ENCODE data around the gene CSGALNACT2. TPM values are rescaled to one million over a fixed set of nuclear protein-coding genes. Genes with fewer than 3 reads are reported as not detected.

Gene CSGALNACT2
- total RNA-seq, 1 experiment from 2014 or later, result 30.0 TPM

GRCh38 chr10:43118631-43119415, 19.4 kb upstream of the CSGALNACT2 start:
- BruUV-seq (replicated peaks), result no TSS peak

GRCh38 chr10:43119416-43120115, 18.7 kb upstream of the CSGALNACT2 start:
- POLR2A ChIA-PET, result no interaction called here
- H3K27ac Mint-ChIP-seq (ENCODE audit: low read depth, unreplicated experiment), result no peak overlapping the region

More at GRCh38 chr10:43118631-43119415, 19.4 kb upstream of the CSGALNACT2 start:
- Mint-ChIP-seq H3K27ac (ENCODE audit: low read depth, unreplicated experiment) (no peak overlapping the region), H3K27me3 (ENCODE audit: insufficient read depth, unreplicated experiment) (no peaks in the 10 kb centered on the region), H3K9me3 (ENCODE audit: unreplicated experiment) (no peaks in the 10 kb centered on the region), H3K4me1 (ENCODE audit: insufficient read depth, unreplicated experiment) (no peaks in the 10 kb centered on the region), H3K36me3 (ENCODE audit: insufficient read depth, unreplicated experiment) (no peaks in the 10 kb centered on the region), H3K4me3 (ENCODE audit: unreplicated experiment) (no peak overlapping the region)
- DNase-seq (ENCODE audit: unreplicated experiment), result no peak
- CTCF ChIA-PET, result interaction anchor here (1.2 kb wide), 1 partner anchor 9 kb away, joined by 3 read pairs; no protein-coding TSS in a partner anchor
- TF ChIP-seq CTCF (IDR thresholded peaks at IDR 0.05; ENCODE audit: unreplicated experiment), result no peak
- POLR2A ChIA-PET, result no interaction called here
- intact Hi-C loops (cut with micrococcal nuclease), result no loop called here

GRCh38 chr10:43120116-43120928, 17.9 kb upstream of the CSGALNACT2 start:
- ChIA-PET POLR2A (no interaction called here), CTCF (interaction anchor here (0.5 to 1.7 kb wide), 5 partner anchors 15 to 955 kb away, joined by 3 to 6 read pairs (median 4); no protein-coding TSS in a partner anchor)
- Mint-ChIP-seq H3K36me3 (ENCODE audit: insufficient read depth, unreplicated experiment) (no peaks in the 10 kb centered on the region), H3K9me3 (ENCODE audit: unreplicated experiment) (no peaks in the 10 kb centered on the region), H3K27ac (ENCODE audit: low read depth, unreplicated experiment) (no peak overlapping the region), H3K27me3 (ENCODE audit: insufficient read depth, unreplicated experiment) (no peaks in the 10 kb centered on the region), H3K4me1 (ENCODE audit: insufficient read depth, unreplicated experiment) (no peaks in the 10 kb centered on the region), H3K4me3 (ENCODE audit: unreplicated experiment) (no peak overlapping the region)
- BruUV-seq (replicated peaks), result no TSS peak
- intact Hi-C loops (cut with micrococcal nuclease), result no loop called here
- no peak for DNase-seq (ENCODE audit: unreplicated experiment)
- TF ChIP-seq CTCF (IDR thresholded peaks at IDR 0.05; ENCODE audit: unreplicated experiment), result no peak

More at GRCh38 chr10:43119416-43120115, 18.7 kb upstream of the CSGALNACT2 start:
- intact Hi-C loops (cut with micrococcal nuclease), result no loop called here
- Mint-ChIP-seq H3K4me3 (ENCODE audit: unreplicated experiment) (no peak overlapping the region), H3K4me1 (ENCODE audit: insufficient read depth, unreplicated experiment) (no peaks in the 10 kb centered on the region), H3K36me3 (ENCODE audit: insufficient read depth, unreplicated experiment) (no peaks in the 10 kb centered on the region), H3K9me3 (ENCODE audit: unreplicated experiment) (no peaks in the 10 kb centered on the region), H3K27me3 (ENCODE audit: insufficient read depth, unreplicated experiment) (no peaks in the 10 kb centered on the region)
- DNase-seq (ENCODE audit: unreplicated experiment), result no peak
- no TSS peak for BruUV-seq (replicated peaks)
- no peak for TF ChIP-seq CTCF (IDR thresholded peaks at IDR 0.05; ENCODE audit: unreplicated experiment)
- CTCF ChIA-PET, result interaction anchor here (0.5 to 1.7 kb wide), 2 partner anchors 15 to 954 kb away, joined by 4 to 6 read pairs; no protein-coding TSS in a partner anchor

Data from MCF 10A (cell line).